Measurements from ENCODE around the gene JPT2.

Gene JPT2

DNA sequence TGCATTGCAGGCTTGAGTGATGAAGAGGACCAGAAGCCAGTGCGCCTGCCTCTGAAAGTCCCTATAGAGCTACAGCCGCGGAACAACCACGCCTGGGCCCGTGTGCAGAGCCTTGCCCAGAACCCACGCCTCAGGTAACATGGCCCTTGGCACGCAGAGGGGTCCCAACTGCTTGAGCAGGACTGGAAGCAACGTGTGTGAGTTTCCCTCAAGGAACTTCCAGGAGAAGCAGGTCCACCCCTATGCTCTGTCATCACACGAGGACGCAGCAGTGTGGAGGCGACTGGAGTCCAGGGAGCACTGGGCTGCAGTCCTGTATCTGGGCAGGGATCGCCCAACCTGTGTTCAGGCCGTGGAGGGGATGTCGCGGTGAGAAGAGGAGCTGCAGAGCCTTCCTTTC is 25.1 kb upstream of the JPT2 start:
- DNase-seq, result no peak

DNA sequence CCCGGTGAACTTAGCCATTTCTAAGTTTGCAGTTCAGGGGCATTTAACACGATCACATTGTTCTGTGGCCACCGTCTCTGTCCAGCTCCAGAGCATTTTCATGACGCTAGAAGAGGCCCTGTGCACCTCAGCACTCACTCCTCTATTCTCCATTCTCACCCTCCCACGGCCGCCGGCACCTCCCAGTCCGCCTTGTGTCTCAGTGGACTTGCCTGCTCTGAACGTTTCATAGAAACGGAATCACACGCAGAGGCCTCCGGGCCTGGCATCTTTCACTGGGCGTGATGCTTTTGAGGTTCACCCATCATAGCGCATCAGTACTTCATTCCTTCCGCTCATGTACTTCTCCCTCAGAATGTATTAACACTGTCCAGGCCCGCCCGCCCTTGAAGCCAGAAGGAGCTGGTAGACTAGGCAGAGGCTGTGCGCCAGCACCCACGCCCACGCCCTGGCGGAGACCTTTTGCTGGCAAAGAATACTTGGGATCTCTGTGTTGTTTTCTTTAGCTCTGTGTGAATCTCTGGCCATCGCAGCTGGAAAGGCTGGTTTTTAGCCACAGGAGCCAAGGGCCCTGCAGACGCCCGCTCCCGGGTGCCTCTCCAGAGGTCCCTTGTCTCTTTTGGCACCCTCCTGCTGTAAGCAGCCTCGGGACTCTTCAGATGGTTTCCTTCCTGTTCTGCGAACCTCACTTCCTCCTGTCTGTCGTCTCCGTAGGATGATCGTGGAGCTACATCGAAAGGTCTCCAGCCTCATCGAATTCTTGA is 23.4 kb upstream of the JPT2 start:
- DNase-seq, result no peak

DNA sequence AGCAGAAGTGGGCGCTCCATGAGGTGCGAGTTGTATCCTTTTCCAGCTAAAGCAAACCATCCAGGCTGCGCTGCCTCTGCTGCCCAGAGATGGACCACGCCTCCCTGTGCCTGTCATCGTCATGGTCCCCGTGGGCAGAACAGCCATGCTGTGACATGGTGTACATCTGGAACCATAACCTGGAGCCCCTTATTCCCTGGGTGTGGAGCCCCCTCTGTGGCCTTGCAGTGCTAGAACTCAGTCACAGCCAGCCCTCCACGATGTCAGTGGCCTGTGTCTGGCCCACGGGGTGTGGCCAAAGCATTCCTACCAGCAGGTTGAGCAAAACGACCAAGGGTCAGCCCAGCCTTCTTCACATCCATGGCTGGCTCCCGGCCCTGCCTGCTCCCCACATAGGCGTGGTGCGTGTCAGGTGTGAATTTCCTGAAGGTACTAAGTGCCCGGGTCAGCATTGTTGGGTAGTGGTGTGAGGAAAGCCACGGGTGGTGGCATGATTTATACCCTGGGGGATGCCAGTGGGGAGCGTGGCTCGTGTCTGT is 22.7 kb upstream of the JPT2 start:
- no peak for DNase-seq

DNA sequence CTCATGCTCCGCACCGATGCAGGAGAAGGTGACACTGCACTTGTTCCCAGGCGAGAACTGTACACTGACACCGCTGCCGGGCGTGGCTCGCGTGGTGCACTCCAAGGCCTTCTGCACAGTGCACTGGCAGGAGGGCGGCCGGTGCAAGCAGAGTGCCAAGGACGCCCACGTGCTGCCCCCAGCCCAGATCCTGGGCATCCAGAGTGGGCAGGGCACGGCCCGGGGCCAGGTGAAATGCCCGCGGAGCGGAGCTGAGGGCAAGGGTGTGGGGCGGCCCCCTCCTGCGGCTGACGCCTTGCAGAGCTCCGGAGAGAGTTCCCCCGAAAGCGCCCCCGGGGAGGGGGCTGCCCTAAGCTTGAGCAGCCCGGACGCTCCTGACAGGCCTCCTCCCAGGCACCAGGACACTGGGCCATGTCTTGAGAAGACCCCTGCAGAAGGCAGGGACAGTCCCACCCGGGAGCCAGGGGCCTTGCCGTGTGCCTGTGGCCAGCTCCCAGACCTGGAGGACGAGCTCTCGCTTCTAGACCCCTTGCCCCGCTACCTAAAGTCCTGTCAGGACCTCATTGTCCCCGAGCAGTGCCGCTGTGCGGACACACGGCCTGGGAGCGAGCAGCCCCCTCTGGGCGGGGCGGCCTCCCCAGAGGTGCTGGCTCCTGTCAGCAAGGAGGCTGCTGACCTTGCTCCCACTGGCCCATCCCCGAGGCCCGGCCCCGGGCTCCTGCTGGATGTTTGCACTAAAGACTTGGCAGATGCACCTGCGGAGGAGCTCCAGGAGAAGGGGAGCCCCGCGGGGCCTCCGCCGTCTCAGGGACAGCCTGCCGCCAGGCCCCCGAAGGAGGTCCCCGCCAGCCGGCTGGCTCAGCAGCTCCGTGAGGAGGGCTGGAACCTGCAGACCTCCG is 21.9 kb upstream of the JPT2 start:
- no peak for DNase-seq

DNA sequence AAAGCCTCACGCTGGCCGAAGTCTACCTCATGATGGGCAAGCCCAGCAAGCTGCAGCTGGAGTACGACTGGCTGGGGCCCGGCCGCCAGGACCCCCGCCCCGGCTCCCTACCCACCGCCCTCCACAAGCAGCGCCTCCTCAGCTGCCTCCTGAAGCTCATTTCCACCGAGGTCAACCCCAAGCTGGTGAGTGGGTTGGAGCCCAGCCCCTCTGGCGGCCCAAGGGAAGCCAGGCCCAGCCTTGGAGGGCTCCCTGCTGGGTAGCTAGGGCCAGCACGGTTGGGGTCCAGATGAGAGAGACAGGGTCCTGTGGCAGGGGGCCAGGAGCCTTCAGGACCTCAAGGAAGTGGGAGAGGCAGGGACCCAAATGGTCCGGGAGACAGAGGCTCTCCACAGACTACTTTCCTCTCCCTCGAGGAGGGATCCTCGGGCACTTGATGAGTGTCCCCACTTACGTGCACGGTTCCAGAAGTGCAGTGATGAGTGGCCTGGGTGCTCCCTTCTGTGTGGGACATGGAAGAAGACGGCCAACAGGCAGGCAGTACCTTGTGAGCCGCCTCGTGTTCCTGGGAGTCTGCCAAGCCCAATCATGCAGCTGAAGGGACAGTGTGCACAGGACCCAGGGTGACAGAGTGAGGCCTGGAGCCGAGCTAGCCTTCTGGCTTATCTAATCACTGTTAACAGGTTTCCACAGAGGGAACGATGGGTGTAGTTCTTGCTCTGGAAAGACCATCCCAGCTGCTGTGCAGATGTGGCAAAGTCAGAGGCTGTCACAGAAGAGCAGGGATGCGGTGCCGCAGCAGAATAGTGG is 21.1 kb upstream of the JPT2 start:
- DNase-seq, result no peak

DNA sequence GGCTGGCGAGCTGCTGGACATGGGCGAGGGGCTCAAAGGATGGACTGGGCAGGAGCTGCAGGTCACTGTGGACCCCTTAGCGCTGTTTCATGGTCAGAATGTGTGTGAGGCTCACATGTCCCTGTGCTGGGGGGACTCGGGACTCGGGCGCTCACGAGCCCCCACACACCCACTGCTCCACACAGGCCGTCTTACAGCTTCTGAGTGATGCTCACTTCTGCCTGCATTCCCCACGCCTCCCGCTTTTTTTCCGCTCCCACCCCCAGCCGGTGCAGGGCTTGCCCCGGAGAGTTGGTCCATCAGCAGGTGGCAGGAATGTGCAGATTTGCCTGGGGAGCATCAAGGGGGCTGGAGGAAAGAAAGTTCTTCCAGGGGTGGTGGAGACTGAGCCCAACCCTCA is 20.2 kb upstream of the JPT2 start:
- DNase-seq, result no peak

DNA sequence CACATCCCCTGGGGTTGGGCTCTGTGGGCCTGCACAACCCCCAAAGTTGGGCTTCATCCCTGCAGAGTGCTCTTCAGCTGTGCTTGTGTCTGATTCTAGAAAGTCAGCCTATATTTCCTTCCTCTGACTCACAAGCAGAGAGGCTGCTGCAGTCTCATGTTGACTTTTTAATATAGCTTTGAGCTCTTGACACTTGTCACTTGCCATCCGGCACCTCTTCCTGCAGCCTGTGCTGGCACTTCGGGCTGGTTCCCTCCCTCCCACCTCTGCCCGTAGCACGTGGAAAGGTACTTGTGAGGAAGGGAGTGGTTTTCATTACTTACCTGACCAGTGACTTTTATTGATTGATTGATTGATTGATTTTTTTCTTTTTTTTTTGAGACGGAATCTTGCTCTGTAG is 19.0 kb upstream of the JPT2 start:
- DNase-seq, result no peak

DNA sequence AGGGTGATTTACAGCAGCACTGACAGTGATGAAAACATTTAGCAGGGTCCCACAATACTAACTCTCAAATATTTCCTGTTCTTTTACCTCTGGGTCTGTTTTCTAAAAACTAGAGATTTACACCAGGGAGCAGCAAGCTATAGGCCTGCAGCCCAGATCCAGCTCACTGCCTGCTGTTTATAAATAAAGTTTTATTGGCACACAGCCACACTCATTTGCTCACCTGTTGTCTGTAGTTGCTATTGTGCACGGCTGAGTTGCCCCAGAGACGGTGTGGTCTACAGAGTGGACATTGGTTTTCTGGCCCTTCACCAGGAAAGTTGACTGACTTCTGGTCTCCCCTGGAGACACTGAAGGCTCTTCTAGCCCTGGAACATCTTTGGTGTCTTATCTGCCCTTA is 16.3 kb upstream of the JPT2 start:
- no peak for DNase-seq

DNA sequence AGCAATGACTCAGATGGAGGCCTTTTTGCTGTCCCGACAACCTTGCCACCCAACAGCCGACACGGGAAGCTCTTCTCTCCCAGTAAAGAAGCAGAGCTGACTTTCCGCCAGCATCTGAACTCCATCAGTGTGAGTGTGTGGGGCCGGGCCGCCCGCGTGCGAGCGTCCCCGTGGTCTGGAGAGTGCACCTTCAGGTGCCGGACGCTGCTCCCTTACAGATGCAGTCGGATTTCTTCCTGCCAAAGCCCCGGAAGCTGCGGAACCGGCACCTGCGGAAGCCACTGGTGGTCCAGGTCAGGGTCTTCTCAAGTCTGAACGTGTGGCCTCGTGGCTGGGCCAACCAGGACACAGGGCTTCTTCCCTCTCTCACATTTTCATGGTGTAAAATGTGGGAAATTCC is 15.5 kb upstream of the JPT2 start:
- DNase-seq, result no peak

DNA sequence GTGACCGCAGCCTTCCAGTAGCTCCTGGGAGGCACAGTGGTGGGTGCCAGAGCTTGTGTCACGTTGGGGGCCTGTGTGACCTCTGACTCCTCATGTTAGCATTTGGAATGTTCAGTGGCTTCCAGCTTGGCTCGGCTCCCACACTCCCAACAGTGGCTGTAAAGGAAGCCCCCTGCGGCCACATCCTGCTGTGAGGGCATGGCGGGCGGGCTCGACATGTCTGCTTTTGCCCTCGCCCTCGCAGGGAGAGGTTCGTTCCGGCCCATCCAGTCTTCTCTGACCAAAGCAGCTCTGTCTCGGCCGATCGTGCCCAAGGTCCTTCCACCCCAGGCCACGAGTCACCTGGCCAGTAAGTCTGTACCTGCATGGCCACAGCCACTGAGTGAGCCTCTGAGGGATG is 12.2 kb upstream of the JPT2 start:
- DNase-seq, result no peak

DNA sequence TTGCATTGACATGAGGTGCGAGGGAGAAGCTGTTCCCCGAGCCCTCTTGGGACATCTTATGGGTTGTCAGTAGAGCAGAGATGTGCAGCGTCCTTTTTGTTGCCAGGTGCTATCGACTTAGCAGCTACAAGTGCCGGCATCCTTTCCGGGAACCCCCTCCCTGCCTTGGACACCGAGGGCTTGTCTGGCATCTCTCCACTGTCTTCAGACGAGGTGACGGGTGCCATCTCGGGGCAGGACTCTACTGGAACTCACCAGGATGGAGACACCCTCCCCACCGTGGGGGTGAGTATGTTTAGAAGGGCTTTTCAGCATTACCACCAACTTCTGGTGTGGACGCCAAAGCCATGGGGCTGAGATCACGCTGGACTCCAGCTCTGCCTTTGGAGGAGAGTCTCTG is 11.8 kb upstream of the JPT2 start:
- no peak for DNase-seq

DNA sequence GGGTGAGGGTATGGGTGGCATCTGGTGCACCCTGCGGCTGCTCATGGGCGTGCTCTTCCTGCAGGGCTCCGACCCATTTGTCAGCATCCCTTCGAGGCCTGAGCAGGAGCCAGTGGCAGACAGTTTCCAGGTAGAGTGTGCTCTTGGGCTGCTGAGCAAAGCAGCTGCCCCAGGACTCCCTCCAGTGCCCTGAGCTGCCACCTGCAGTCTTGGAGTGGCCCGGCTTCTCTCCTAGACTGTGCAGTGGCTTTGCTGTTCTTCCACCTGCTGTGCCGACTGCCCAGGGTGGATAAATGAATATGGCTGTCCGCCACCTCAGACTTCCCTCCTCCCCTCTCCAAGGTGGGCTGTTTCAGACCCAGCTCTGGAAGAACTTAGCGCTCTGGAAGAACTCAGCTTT is 10.8 kb upstream of the JPT2 start:
- DNase-seq, result no peak

DNA sequence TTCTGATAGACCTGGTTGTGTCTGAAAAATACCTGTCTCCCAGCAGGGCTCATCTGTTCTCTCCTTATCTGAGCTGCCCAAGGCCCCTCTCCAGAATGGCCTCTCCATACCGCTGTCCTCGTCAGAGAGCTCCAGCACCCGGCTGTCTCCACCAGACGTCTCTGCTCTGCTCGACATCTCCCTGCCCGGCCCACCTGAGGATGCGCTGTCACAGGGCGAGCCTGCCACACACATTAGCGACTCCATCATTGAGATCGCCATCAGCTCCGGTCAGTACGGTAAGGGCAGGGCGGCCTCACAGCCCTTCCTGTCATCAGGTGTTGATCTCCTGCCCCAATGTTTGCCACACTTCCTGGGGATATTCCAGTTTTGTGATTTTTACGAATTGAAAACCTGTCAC is 10.2 kb upstream of the JPT2 start:
- DNase-seq, result no peak

DNA sequence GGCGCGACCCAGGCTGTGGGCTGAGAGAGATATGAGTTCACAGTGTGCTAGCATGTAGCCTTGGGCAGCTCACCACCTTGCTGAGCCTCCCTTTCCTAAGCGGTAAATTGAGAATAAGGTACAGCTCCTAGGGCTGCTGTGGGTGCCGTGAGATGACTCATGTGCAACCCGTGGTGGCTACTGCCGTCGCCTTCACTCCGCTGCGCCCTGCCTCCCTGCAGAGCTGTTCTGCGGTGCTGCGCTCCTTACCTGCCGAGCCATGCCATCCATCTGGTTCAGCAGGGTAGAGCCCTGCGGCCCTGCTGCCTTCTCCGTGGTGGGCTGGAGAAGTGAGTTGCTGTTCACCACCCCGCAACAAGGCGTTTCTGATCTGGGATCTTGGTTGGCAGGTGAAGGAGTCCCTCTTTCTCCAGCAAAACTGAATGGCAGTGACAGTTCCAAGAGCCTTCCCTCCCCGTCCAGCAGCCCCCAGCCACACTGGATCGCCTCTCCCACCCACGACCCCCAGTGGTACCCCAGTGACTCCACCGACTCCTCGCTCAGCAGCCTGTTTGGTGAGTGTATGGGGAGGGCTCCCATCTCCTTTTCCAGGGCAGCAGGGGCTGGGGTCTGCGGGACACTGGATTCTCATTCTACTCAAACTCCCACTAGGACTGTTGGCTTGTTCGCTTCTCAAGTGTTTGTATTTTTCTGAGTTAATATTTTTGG is 9.3 kb upstream of the JPT2 start:
- no peak for DNase-seq

DNA sequence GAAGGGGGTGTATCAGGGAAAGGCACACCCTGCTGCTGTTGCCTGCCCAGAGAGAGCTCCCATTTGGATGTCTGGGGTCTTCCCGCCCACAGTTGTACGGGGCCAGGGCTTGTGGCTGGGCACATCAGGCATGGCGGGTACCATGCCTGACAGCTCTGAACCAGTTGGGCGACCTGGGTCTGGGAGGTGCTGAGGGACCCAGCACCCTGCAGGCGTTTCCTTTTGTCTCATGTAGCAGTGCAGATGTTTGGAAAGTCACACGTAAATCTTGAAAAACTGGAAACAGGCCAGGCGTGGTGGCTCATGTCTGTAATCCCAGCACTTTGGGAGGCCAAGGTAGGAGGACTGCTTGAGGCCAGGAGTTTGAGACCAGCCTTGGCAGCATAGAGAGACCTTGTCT is 8.4 kb upstream of the JPT2 start:
- DNase-seq, result no peak

DNA sequence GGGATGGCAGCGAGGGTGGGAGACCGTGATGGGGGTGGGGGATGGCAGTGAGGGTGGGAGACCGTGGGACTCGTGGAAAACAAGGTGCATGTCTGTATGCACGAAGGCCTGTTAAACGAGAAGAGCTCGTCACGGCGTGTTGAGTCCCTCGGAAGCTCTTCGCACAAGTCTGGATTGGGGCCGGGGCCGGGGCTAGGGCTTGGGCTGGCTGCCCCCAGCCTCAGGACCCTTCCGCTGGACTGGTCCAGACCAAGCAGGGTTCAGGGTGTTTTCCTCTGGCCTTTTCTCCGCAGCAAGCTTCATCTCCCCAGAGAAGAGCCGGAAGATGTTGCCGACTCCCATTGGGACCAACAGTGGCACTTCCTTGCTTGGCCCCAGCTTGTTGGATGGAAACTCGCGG is 7.7 kb upstream of the JPT2 start:
- DNase-seq, result no peak

DNA sequence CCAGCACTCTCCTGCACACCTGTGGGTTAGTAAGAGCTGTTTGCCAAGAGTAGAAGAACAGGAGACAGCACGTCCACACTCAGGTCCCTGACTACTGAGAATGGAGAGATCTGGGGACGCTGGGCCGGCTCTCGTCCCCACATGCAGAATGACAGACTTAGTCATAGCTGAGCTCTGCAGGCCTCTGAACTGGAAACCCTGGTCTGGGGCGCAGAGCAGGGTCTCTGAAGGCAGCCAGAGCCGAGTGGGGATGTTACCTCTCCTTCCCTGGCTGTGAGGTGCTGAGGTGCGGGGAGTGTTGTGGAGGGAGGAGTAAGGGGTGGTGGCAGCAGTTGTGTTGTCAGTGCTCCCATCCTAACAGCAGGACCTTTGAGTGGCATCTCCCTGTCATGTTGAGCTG is 7.2 kb upstream of the JPT2 start:
- DNase-seq, result no peak

DNA sequence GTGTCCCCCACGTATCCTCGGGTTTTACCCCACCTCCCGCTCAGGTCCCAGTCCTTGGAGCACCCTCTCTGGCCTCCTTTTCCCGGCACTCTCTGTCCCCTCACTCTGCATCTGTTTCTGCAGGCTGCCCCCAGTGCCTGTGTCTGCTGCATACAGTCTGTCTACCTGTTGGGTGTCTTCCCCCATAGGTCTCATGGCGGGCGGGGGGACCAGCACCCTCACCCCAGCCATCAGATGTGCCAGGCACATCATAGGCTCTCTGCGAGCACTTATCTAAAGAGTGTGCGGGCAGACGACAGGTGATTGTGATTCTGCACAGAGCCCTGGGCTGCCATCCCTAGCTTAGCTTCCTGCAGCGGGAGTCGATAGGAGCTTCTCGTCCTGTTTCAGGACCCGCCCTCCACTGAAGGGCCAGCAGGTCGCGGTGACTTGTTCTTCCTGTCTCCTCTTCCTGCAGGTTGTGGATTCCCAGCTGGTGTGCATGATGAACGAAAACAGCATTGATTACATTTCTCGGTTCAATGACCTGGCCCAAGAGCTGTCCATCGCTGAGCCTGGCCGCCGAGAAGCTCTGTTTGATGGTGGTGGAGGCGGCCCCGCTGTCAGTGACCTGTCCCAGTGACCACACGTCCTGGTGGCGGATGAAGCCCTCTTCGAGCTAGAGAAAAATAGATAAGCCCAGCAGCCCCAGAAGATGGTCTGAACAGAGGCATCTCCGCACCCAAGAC is 4.5 kb upstream of the JPT2 start:
- no peak for DNase-seq

DNA sequence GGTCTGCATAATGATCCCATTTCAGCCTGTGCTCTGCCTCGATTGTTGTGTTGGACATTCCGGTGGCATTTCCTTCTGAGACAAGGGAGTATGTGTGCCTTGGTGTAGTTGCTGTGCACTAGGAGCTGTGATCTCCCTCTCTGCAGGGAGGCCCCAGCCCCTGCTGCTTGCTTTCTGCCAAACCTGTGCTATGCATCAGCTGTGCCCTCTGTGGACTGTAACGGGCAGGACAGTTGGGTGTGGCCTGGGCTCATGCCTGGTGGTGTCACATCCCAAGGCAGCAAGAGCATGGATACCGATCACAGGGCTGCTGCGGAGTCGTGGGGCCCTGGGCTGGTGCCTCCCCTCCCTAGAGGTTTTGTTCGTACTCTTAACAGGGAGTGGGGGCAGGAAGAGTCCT is 3.8 kb upstream of the JPT2 start:
- DNase-seq, result no peak

DNA sequence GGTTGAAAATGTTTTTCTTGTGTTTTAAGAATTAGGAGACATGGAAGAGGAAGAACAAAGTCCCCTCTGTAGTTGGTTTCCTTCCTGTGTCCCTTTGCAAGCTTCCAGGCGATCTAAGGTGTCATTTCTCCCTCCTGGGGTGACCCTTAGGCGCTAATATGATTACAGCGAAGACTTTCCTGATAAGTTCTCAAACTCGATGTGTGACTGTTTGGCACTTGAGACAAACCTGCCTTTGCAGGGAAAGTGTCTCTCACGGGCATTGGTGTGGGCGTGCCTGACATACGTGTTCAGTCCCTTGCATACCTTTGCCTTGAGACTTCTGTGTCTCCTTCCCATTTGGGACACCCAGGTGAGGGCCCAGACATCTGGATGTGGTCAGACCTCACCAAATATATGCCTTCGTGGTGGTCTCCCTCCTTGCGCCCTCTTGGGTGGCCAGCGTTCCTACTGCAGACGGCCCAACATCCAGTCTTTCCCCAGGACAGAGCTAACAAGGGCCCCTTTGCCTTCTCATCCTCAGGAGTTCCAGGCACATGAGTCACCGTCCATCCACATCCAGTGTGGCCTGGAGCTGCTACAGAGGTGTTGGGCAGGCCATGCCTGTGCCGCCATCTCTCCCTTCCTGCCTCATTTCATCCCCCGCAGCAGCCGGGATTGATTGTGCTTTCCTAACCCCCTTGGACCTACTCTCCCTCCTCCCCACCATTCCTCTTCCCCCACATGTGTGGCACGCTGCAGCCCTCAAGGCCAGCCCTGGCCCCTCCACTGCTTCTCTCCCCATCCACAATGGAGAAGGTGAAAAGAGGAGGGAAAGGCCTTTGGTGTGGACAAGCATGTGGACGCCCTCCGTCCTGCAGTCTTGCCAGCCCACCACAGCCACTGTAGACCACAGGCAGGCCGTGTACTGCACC is 3.1 kb upstream of the JPT2 start:
- DNase-seq, result no peak

DNA sequence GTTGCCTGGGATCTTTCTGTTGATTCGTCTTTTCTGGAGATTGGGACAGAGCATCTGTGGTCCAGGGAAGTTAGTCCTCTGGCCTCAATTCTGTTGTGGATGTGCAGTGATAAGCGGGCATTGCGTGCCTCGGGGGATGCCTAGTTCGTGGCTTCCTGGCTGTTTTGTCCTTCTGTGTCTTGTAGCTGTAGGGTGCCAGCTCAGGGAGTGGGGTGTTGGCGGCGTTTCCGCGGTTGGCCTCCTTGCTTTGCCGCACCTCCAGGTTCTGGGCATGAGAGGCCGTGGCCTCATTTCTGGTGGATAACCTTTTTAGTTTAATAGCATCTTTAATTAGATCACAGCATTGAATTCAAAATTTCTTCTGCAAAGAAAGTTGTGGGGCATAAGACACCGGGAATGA is 1.4 kb upstream of the JPT2 start:
- DNase-seq, result no peak
